Body of pancreas (tissue), 4 donors: ENCODE results near the gene RSF1. TPM values are rescaled to one million over a fixed set of nuclear protein-coding genes. Genes with fewer than 3 reads are reported as not detected.

ENCODE experiments used
- ATAC-seq: fragments of 150-250 bp; one replicate; pipeline ENCODE4 v1.9.1; 2016
- DNase-seq, 4 donors: peaks; one replicate each; pipeline ENCODE4 v3.0.0-alpha.2; 2019
- H3K27ac ChIP-seq, 4 donors: fragments of 200-600 bp; sonication (generic); 1 replicate in 3 of 4; 2 replicates in 1 of 4; pipeline versions ENCODE4 v1.5.1 to v1.6.1; 2016 to 2019; ENCODE audit warnings: mild to moderate bottlenecking in 1 of 4, mixed read lengths in 1 of 4, moderate library complexity in 1 of 4
- H3K27me3 ChIP-seq, 2 donors: fragments of 200-600 bp; sonication (generic); one replicate each; pipeline ENCODE4 v1.6.0; 2016; ENCODE audit warnings: mild to moderate bottlenecking in 1 of 2
- H3K36me3 ChIP-seq, 2 donors: fragments of 200-600 bp; sonication (generic); replicated peaks in 1 of 2; 2 replicates each; pipeline ENCODE4 v1.5.1; 2016; ENCODE audit warnings: low read depth in 2 of 2; ENCODE audit not compliant: insufficient read depth in 1 of 2
- H3K4me1 ChIP-seq: fragments of 200-600 bp; sonication (generic); one replicate; pipeline ENCODE4 v1.6.0; 2016
- H3K4me3 ChIP-seq, 2 donors: fragments of 200-600 bp; sonication (generic); 1 replicate in 1 of 2; 2 replicates in 1 of 2; pipeline ENCODE4 v1.5.1; 2016 to 2019
- H3K9me3 ChIP-seq, 3 donors: fragments of 200-600 bp; sonication (generic); 1 replicate in 2 of 3; 2 replicates in 1 of 3; pipeline ENCODE4 v1.5.1; 2016
- POLR2A ChIP-seq, 3 donors: fragments of 450-650 bp; IDR thresholded peaks; one replicate each; pipeline ENCODE4 v1.6.1; 2016; ENCODE audit warnings: antibody characterized with exemption in 3 of 3, mild to moderate bottlenecking in 2 of 3
- WGBS, 2 donors: methylation state at CpG; one replicate each; pipeline ENCODE4 v1.1.5; 2017; 5-methylcytosine and 5-hydroxymethylcytosine counted together
- intact Hi-C: fragments of 100-400 bp; cut with DNase I; formaldehyde crosslinking; loops from one replicate; pipeline ENCODE4 v1.15.1; 2023
- total RNA-seq, 2 donors: library from RNA; depleted of rRNA; stranded (reverse); fragments of >200 nt; gene quantifications; one replicate each; pipeline ENCODE4 v1.1.0, GENCODE V29; 2016
- TF ChIP-seq, protein P1 (sequence below), 7 experiments: fragments of 450-650 bp in 4 of 7; fragments of 200-600 bp in 3 of 7; sonication (generic) in 3 of 7; IDR thresholded peaks; one replicate each; pipeline ENCODE4 v1.5.1; 2016 to 2019; ENCODE audit warnings: antibody characterized with exemption in 7 of 7

RSF1 gene
- total RNA-seq, 2 donors from 2014 or later = 18.2 to 129 TPM

DNA sequence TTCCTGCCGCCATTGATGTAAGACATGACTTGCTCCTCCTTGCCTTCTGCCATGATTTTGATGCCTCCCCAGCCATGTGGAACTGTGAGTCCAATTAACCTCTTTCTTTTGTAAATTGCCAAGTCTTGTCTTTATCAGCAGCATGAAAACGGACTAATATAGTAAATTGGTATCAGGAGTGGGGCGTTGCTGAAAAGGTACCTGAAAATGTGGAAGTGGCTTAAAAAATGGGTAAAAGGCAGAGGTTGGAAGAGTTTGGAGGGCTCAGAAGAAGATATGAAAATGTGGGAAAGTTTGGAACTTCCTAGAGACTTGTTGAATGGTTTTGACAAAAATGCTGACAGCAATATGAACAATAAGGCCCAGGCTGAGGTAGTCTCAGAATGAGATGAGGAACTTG, 89.7 kb downstream of the RSF1 start:
- WGBS, 2 donors = 96 to 97% methylated on average over 3 of the region's 3 CpGs
- peaks cover 0 to 3% of the 10 kb centered on the region in 2 donors for H3K36me3 ChIP-seq
- no peaks in the 10 kb centered on the region for H3K27me3 ChIP-seq
- intact Hi-C loops = no loop called here
- H3K9me3 ChIP-seq = no peaks in the 10 kb centered on the region
- DNase-seq (no peak), ATAC-seq (no peak)
- H3K4me3 ChIP-seq = no peak overlapping the region
- no peak for TF ChIP-seq POLR2A (IDR thresholded peaks at IDR 0.05)
- TF ChIP-seq, protein P1, sequence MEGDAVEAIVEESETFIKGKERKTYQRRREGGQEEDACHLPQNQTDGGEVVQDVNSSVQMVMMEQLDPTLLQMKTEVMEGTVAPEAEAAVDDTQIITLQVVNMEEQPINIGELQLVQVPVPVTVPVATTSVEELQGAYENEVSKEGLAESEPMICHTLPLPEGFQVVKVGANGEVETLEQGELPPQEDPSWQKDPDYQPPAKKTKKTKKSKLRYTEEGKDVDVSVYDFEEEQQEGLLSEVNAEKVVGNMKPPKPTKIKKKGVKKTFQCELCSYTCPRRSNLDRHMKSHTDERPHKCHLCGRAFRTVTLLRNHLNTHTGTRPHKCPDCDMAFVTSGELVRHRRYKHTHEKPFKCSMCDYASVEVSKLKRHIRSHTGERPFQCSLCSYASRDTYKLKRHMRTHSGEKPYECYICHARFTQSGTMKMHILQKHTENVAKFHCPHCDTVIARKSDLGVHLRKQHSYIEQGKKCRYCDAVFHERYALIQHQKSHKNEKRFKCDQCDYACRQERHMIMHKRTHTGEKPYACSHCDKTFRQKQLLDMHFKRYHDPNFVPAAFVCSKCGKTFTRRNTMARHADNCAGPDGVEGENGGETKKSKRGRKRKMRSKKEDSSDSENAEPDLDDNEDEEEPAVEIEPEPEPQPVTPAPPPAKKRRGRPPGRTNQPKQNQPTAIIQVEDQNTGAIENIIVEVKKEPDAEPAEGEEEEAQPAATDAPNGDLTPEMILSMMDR (IDR thresholded peaks at IDR 0.05) = no peak
- no peak overlapping the region for H3K27ac ChIP-seq
- no peaks in the 10 kb centered on the region for H3K4me1 ChIP-seq

DNA sequence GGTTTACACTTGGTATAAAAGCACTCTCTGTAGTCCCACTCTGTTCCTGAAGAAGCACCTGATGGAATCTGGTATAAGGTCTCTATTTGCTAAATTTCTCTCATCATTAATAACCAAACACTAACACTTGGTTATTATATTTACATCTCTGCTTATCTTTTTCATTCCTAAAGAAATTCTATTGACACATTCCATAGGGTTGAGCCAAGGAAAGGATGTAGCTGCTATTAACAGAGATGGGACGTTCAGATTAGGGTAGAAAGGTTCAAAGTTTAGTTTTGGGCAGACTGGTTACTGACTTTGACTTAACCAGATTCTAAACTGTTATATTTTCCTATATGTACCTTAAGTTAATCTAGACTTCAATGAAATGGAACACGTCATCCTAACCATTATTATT, 91.5 kb downstream of the RSF1 start:
- H3K27me3 ChIP-seq = no peaks in the 10 kb centered on the region
- no peak overlapping the region for H3K4me3 ChIP-seq
- 81 to 87% methylated on average over 2 of the region's 2 CpGs for WGBS, 2 donors
- intact Hi-C loops = no loop called here
- peaks cover 0 to 6% of the 10 kb centered on the region in 2 donors for H3K36me3 ChIP-seq
- H3K27ac ChIP-seq = no peak overlapping the region
- H3K9me3 ChIP-seq = no peaks in the 10 kb centered on the region
- DNase-seq (no peak), ATAC-seq (no peak)
- no peak for TF ChIP-seq POLR2A (IDR thresholded peaks at IDR 0.05)
- TF ChIP-seq, protein P1 (IDR thresholded peaks at IDR 0.05) = no peak
- no peaks in the 10 kb centered on the region for H3K4me1 ChIP-seq

DNA sequence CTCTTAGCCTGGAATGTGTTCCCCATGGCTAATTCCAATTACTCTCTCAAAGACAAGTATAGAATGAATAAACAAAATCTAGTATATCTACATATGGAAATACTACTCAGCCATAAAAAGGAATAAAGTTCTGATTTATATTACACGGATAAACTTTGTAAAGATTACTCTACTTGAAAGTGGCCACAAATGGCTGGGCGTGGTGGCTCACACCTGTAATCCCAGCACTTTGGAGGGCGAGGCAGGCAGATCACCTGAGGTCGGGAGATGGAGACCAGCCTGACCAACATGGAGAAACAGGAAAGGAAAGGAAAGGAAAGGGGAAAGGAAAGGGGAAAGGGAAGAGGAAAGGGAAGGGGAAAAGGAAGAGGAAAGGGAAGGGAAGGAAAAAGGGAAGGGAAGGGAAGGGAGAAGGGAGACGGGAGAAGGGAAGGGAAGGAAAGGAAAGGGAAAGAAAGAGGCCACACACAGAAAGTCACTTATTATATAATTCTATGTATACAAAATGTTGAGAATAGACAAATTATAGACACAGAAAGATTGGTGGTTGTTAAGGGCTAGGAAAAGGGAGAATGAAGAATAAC, 92.2 kb downstream of the RSF1 start:
- Histone ChIP-seq H3K9me3 (no peaks in the 10 kb centered on the region), H3K27me3 (no peaks in the 10 kb centered on the region), H3K36me3 (peaks cover 0 to 6% of the 10 kb centered on the region in 2 donors), H3K4me3 (no peak overlapping the region), H3K4me1 (no peaks in the 10 kb centered on the region), H3K27ac (no peak overlapping the region)
- ATAC-seq = no peak
- intact Hi-C loops = no loop called here
- DNase-seq = no peak
- TF ChIP-seq, protein P1 (IDR thresholded peaks at IDR 0.05) = no peak
- TF ChIP-seq POLR2A (IDR thresholded peaks at IDR 0.05) = no peak
- WGBS, 2 donors = 96% methylated on average over 5 of the region's 5 CpGs

DNA sequence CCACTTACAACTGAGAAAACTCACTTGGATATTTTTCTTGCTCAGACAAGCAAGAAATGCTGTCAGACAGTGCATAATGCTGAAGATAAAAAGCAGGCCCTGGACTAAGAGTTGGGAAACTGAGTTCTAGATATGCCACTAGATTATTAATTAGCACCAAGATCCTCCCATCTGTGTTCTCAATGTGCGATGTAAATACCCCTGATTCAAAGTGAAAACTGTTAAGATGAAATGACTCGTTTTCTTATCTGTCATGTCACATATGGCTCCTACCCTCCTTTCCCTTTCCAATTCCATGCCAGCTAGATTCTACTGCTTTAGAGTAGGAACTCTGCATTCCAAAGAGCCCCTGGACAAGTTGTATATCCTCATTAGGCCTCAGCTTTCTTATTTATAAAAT, 94.0 kb downstream of the RSF1 start:
- Histone ChIP-seq H3K27ac (no peak overlapping the region), H3K4me1 (peaks cover 3% of the 10 kb centered on the region), H3K36me3 (peaks cover 0 to 6% of the 10 kb centered on the region in 2 donors), H3K9me3 (no peaks in the 10 kb centered on the region), H3K27me3 (no peaks in the 10 kb centered on the region), H3K4me3 (no peak overlapping the region)
- TF ChIP-seq, protein P1 (IDR thresholded peaks at IDR 0.05) = no peak
- no peak for TF ChIP-seq POLR2A (IDR thresholded peaks at IDR 0.05)
- ATAC-seq = no peak
- WGBS, 2 donors = 61 to 64% methylated on average over 2 of the region's 2 CpGs
- intact Hi-C loops = no loop called here
- no peak for DNase-seq

DNA sequence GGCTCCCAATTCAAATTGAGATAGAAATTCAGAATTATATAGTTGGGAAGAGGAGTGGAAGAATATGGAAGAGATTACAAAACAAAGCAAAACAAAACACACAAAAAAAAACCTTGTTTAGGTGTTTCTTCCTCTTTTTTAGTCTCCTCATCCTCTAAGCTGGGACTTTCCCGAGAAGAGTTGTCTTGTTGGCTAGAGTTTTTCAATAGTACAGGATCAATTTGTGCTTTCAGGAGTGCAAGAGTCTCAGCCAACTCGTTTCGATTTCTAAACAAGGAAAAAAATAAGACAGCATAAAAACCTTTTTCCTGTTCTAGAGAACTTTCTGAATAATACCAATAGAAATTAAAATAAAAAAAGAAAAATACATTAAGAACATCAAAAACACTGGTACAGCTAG, 95.1 kb downstream of the RSF1 start:
- TF ChIP-seq POLR2A (IDR thresholded peaks at IDR 0.05) = no peak
- TF ChIP-seq, protein P1 (IDR thresholded peaks at IDR 0.05) = no peak
- no peak for DNase-seq
- Histone ChIP-seq H3K36me3 (peaks cover 0 to 6% of the 10 kb centered on the region in 2 donors), H3K27ac (no peak overlapping the region), H3K4me3 (no peak overlapping the region), H3K27me3 (no peaks in the 10 kb centered on the region), H3K4me1 (peaks cover 8% of the 10 kb centered on the region), H3K9me3 (no peaks in the 10 kb centered on the region)
- no peak for ATAC-seq
- WGBS, 2 donors = 55 to 74% methylated on average over 3 of the region's 3 CpGs
- intact Hi-C loops = no loop called here
